Activated CD4-positive, alpha-beta T cell treated with anti-CD3 and anti-CD28 coated beads for 48 hours (primary cell): ENCODE data around the gene SLC1A2.
"Not testable (repeated sequence)": the region's sequence is repeated elsewhere in the genome, so short reads cannot be mapped to it uniquely, and the experiment has no call there.

Source experiments
- DNase-seq: peaks from one replicate; pipeline ENCODE4 v3.0.0-alpha.2; 2020

The SLC1A2 gene

GRCh38 chr11:35237860-35238715 lies 181.3 kb downstream of the SLC1A2 start:
- peak; percentile 73 for DNase-seq

GRCh38 chr11:35237351-35237750 lies 182.0 kb downstream of the SLC1A2 start:
- no peak for DNase-seq

- DNase-seq: no peak
Observed at GRCh38 chr11:35236667-35237003, 182.7 kb downstream of the SLC1A2 start.

GRCh38 chr11:35235936-35236666 lies 183.3 kb downstream of the SLC1A2 start:
- DNase-seq: peak; percentile 69

GRCh38 chr11:35235498-35235897 lies 183.9 kb downstream of the SLC1A2 start:
- DNase-seq: no peak

- no peak for DNase-seq
Observed at GRCh38 chr11:35235157-35235468, 184.2 kb downstream of the SLC1A2 start.

GRCh38 chr11:35234460-35235156 lies 184.8 kb downstream of the SLC1A2 start:
- DNase-seq: no peak

GRCh38 chr11:35233518-35233917 lies 185.8 kb downstream of the SLC1A2 start:
- no peak for DNase-seq

GRCh38 chr11:35232891-35233330 lies 186.4 kb downstream of the SLC1A2 start:
- no peak for DNase-seq

- no peak for DNase-seq
Observed at GRCh38 chr11:35231076-35231860, 188.1 kb downstream of the SLC1A2 start.

- no peak for DNase-seq
Observed at GRCh38 chr11:35230388-35230787, 189.0 kb downstream of the SLC1A2 start.

GRCh38 chr11:35228328-35228725 lies 191.0 kb downstream of the SLC1A2 start:
- no peak for DNase-seq

GRCh38 chr11:35227576-35228327 lies 191.6 kb downstream of the SLC1A2 start:
- DNase-seq: no peak

- not testable (repeated sequence) for DNase-seq
Observed at GRCh38 chr11:35226756-35227155, 192.6 kb downstream of the SLC1A2 start.

GRCh38 chr11:35225946-35226520 lies 193.3 kb downstream of the SLC1A2 start:
- no peak for DNase-seq

- no peak for DNase-seq
Observed at GRCh38 chr11:35223991-35224390, 195.4 kb downstream of the SLC1A2 start.

- DNase-seq: no peak
Observed at GRCh38 chr11:35223371-35223796, 196.0 kb downstream of the SLC1A2 start.

- no peak for DNase-seq
Observed at GRCh38 chr11:35218956-35219355, 200.4 kb downstream of the SLC1A2 start.

- no peak for DNase-seq
Observed at GRCh38 chr11:35216962-35217678, 202.2 kb downstream of the SLC1A2 start.

- no peak for DNase-seq
Observed at GRCh38 chr11:35215945-35216344, 203.4 kb downstream of the SLC1A2 start.

GRCh38 chr11:35214792-35215193 lies 204.6 kb downstream of the SLC1A2 start:
- peak; percentile 68 for DNase-seq
